22Rv1 (cell line): ENCODE measurements around the gene INSYN1.

ENCODE experiments used
- H3K27ac ChIP-seq: fragments of 450-650 bp; 2 replicates; pipeline ENCODE4 v1.5.1; 2017
- ZFX ChIP-seq: fragments of 450-650 bp; IDR thresholded peaks from 2 replicates; pipeline ENCODE4 v1.6.1; 2017; ENCODE audit warnings: antibody characterized with exemption, borderline replicate concordance
- TF ChIP-seq, protein P1 (sequence below): fragments of 450-650 bp; IDR thresholded peaks from 2 replicates; pipeline ENCODE4 v1.5.1; 2017; ENCODE audit warnings: mild to moderate bottlenecking

INSYN1 gene

GRCh38 chr15:73767806-73768501 lies 14.8 kb upstream of the INSYN1 start:
- no peak for TF ChIP-seq ZFX
- TF ChIP-seq, protein P1, sequence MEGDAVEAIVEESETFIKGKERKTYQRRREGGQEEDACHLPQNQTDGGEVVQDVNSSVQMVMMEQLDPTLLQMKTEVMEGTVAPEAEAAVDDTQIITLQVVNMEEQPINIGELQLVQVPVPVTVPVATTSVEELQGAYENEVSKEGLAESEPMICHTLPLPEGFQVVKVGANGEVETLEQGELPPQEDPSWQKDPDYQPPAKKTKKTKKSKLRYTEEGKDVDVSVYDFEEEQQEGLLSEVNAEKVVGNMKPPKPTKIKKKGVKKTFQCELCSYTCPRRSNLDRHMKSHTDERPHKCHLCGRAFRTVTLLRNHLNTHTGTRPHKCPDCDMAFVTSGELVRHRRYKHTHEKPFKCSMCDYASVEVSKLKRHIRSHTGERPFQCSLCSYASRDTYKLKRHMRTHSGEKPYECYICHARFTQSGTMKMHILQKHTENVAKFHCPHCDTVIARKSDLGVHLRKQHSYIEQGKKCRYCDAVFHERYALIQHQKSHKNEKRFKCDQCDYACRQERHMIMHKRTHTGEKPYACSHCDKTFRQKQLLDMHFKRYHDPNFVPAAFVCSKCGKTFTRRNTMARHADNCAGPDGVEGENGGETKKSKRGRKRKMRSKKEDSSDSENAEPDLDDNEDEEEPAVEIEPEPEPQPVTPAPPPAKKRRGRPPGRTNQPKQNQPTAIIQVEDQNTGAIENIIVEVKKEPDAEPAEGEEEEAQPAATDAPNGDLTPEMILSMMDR = no peak
- no peak overlapping the region for H3K27ac ChIP-seq

- no peak overlapping the region for H3K27ac ChIP-seq
- TF ChIP-seq ZFX = no peak
- TF ChIP-seq, protein P1 = no peak
These were observed 13.4 kb upstream of the INSYN1 start for GRCh38 chr15:73766598-73766997.

DNA sequence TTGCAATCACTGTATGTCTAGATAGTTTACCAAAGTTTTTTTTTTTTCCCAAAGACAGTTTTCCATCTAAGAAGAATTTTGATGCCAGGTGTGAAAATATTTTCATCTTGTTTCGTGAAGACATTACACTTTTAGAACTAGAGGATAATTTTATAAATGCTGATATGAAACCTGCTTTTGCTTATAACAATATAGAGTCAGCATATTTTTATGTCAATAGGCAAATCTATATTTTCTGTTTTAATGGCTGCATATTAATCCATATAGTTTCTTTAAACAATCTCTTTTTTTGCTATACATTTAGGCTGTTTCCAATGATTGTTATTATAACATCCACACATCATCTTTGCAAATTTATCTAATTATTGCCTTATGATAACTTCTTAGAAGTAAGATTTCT lies 12.6 kb upstream of the INSYN1 start:
- no peak overlapping the region for H3K27ac ChIP-seq
- TF ChIP-seq, protein P1 = no peak
- no peak for TF ChIP-seq ZFX

DNA sequence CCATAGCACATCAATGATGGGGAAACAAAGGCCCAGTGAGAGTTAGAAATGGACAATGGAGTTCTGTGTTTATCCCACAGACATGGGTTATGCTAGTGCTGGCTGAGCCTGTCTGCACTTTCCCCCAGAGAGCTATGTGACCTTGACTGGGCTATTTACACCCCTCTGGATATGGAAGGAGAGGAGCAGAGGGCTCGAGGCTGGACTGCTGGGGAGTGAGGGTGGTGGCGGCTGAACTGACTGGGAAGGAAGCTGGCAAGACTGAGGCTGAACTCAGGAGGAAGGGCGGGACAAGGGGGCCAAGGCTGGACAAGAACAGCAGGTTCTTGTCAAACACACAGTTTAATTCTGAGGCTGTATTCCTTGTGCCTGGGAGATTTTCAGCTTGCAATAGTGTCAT lies 10.8 kb upstream of the INSYN1 start:
- H3K27ac ChIP-seq = no peak overlapping the region
- TF ChIP-seq, protein P1 = no peak
- no peak for TF ChIP-seq ZFX

- no peak overlapping the region for H3K27ac ChIP-seq
- TF ChIP-seq, protein P1 = no peak
- TF ChIP-seq ZFX = no peak
These were observed 7.5 kb upstream of the INSYN1 start for GRCh38 chr15:73760330-73761329.

DNA sequence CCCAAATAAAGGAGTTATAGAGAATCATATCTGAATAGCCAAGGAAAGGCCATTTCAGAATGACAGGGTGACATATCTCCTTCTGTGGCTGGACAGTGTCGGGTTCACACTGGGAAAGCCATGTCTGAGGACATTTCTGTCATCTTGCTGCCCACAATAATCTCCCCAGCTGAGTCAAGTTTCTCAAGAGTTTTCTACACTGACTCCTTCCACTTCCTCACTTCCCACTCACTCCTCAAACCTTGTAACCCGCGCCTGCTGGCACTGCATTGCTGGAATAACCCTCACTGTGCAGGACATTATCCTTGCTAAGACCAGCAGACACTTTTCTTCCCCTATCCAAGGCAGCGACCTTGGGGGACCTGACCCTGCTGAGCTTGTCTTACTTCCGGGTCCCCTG lies 5.3 kb upstream of the INSYN1 start:
- no peak overlapping the region for H3K27ac ChIP-seq
- no peak for TF ChIP-seq ZFX
- TF ChIP-seq, protein P1 = no peak

DNA sequence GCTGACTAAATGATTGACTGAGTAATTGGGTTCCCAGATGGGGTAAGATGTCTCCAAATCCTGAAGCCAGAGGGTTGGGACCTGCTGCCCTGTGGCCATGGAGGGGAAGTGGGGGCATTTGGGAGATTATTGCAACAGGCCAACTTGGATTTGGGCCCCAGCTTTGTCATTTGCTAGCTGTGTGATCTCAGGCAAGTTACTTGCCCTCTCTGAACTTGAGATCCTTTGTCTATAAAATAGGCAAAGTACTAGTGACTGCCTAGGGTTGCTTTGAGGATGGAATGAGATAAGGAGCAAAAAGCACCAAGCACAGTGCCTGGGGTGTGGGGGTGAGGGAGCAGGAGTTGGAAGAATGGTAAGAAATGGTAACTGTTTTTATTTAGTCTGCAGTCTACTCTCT lies 4.4 kb upstream of the INSYN1 start:
- TF ChIP-seq ZFX = no peak
- TF ChIP-seq, protein P1 = no peak
- no peak overlapping the region for H3K27ac ChIP-seq
